ENCODE measurements around the gene ATF7IP.

The ATF7IP gene

GRCh38 chr12:14402697-14403096 lies 37.2 kb downstream of the ATF7IP start:
- no peak for TF ChIP-seq CTCF (IDR thresholded peaks at IDR 0.05)

- no peak for TF ChIP-seq CTCF (IDR thresholded peaks at IDR 0.05)
Observed at GRCh38 chr12:14403293-14403692, 37.8 kb downstream of the ATF7IP start.

- TF ChIP-seq CTCF (IDR thresholded peaks at IDR 0.05): no peak
Observed at GRCh38 chr12:14403711-14404196, 38.3 kb downstream of the ATF7IP start.

GRCh38 chr12:14408208-14408607 lies 42.7 kb downstream of the ATF7IP start:
- no peak for TF ChIP-seq CTCF (IDR thresholded peaks at IDR 0.05)

GRCh38 chr12:14410177-14410576 lies 44.7 kb downstream of the ATF7IP start:
- TF ChIP-seq CTCF (IDR thresholded peaks at IDR 0.05): no peak

GRCh38 chr12:14410841-14411569 lies 45.5 kb downstream of the ATF7IP start:
- TF ChIP-seq CTCF (IDR thresholded peaks at IDR 0.05): no peak

- no peak for TF ChIP-seq CTCF (IDR thresholded peaks at IDR 0.05)
Observed at GRCh38 chr12:14416658-14417057, 51.2 kb downstream of the ATF7IP start.

GRCh38 chr12:14417715-14418114 lies 52.2 kb downstream of the ATF7IP start:
- no peak for TF ChIP-seq CTCF (IDR thresholded peaks at IDR 0.05)
